GM12801 (cell line): ENCODE measurements around the gene PPM1J.

Experiments
- CTCF ChIP-seq: IDR thresholded peaks from one replicate; pipeline ENCODE4 v1.5.1; 2011; ENCODE audit warnings: control low read depth; ENCODE audit not compliant: insufficient read length; ENCODE audit errors: extremely low read depth

Gene PPM1J

GRCh38 chr1:112710586-112710985 is 4.5 kb downstream of the PPM1J start:
- no peak for TF ChIP-seq CTCF

- TF ChIP-seq CTCF, result no peak
Measured at GRCh38 chr1:112710159-112710558, 5.0 kb downstream of the PPM1J start.

GRCh38 chr1:112708489-112708888 is 6.6 kb downstream of the PPM1J start:
- TF ChIP-seq CTCF, result no peak

GRCh38 chr1:112708002-112708448 is 7.1 kb downstream of the PPM1J start:
- no peak for TF ChIP-seq CTCF

- no peak for TF ChIP-seq CTCF
Measured at GRCh38 chr1:112707221-112708001, 7.7 kb downstream of the PPM1J start.

- TF ChIP-seq CTCF, result no peak
Measured at GRCh38 chr1:112706505-112707220, 8.5 kb downstream of the PPM1J start, which contains the start of gene RHOC. RHOC (minus strand) TSS chr1:112707127; CDS start chr1:112703799, 3,328 bp downstream.

GRCh38 chr1:112704934-112705627 is 10.1 kb downstream of the PPM1J start:
- no peak for TF ChIP-seq CTCF
